Kidney epithelial cell (primary cell): ENCODE measurements around the gene SIRPD. TPM values are rescaled to one million over a fixed set of nuclear protein-coding genes. Genes with fewer than 3 reads are reported as not detected.

ENCODE experiments used
- DNase-seq: peaks from one replicate; pipeline ENCODE4 v3.0.0-alpha.2; 2010; ENCODE audit warnings: low read depth
- H3K27me3 ChIP-seq: 2 replicates; pipeline ENCODE4 v1.6.0; 2011; ENCODE audit warnings: low read length; ENCODE audit not compliant: control insufficient read depth, insufficient read depth
- H3K36me3 ChIP-seq: 2 replicates; pipeline ENCODE4 v1.5.1; 2011; ENCODE audit warnings: low read length; ENCODE audit not compliant: control insufficient read depth, insufficient read depth
- H3K4me3 ChIP-seq: 2 replicates; pipeline ENCODE4 v1.5.1; 2011; ENCODE audit warnings: low read depth, mild to moderate bottlenecking, control low read depth, low read length
- CTCF ChIP-seq: IDR thresholded peaks from 2 replicates; pipeline ENCODE4 v1.5.1; 2011; ENCODE audit warnings: mild to moderate bottlenecking, moderate library complexity, low read length, control low read depth, inconsistent platforms; ENCODE audit not compliant: insufficient read depth, poor library complexity, severe bottlenecking
- total RNA-seq: library from RNA; depleted of rRNA; stranded (reverse); fragments of >200 nt; gene quantifications from 2 replicates; pipeline ENCODE4 v1.2.3, GENCODE V29; 2015

Gene SIRPD
- total RNA-seq, 1 donor from 2014 or later: not detected

GRCh38 chr20:1561350-1561749 is 3.8 kb upstream of the SIRPD start:
- DNase-seq: no peak
- no peaks in the 10 kb centered on the region for H3K36me3 ChIP-seq
- H3K4me3 ChIP-seq: no peak overlapping the region
- no peak for TF ChIP-seq CTCF
- H3K27me3 ChIP-seq: no peaks in the 10 kb centered on the region

GRCh38 chr20:1555952-1556351 is 1.6 kb downstream of the SIRPD start:
- no peak for TF ChIP-seq CTCF
- Histone ChIP-seq H3K4me3 (no peak overlapping the region), H3K36me3 (no peaks in the 10 kb centered on the region), H3K27me3 (no peaks in the 10 kb centered on the region)
- DNase-seq: no peak

- Histone ChIP-seq H3K27me3 (no peaks in the 10 kb centered on the region), H3K4me3 (no peak overlapping the region), H3K36me3 (no peaks in the 10 kb centered on the region)
- no peak for DNase-seq
- TF ChIP-seq CTCF: no peak
Observed at GRCh38 chr20:1539816-1540419, 17.6 kb downstream of the SIRPD start.

- Histone ChIP-seq H3K4me3 (no peak overlapping the region), H3K27me3 (no peaks in the 10 kb centered on the region), H3K36me3 (no peaks in the 10 kb centered on the region)
- DNase-seq: no peak
- TF ChIP-seq CTCF: no peak
Observed at GRCh38 chr20:1538655-1539054, 18.9 kb downstream of the SIRPD start.

GRCh38 chr20:1537731-1538058 is 19.8 kb downstream of the SIRPD start:
- Histone ChIP-seq H3K4me3 (no peak overlapping the region), H3K36me3 (no peaks in the 10 kb centered on the region), H3K27me3 (no peaks in the 10 kb centered on the region)
- DNase-seq: no peak
- no peak for TF ChIP-seq CTCF
